GM12878 (cell line): ENCODE measurements around the gene SLX4. TPM values are rescaled to one million over a fixed set of nuclear protein-coding genes. Genes with fewer than 3 reads are reported as not detected.
A peak's percentile ranks its signal among the peaks of the same experiment; 100 is the strongest.

ENCODE experiments used
- ATAC-seq: fragments of 200-7000 bp; cut with Tn5 transposase; 3 replicates; pipeline ENCODE4 v1.9.1; 2020; ENCODE audit warnings: mild to moderate bottlenecking, moderate library complexity
- BruUV-seq: library from RNA; stranded (reverse); fragments of 400-500 nt; replicated peaks from 2 replicates; lab custom pipeline; 2021; lab: Mats Ljungman, UMichigan
- CTCF ChIA-PET: fragments of 300-600 bp; sonication (Branson Sonifier 250); formaldehyde crosslinking; extraction: SDS; loops from one replicate; lab custom pipeline; 2021; ENCODE audit warnings: inconsistent platforms; lab: Yijun Ruan, JAX
- POLR2A ChIA-PET: fragments of 350-600 bp; formaldehyde crosslinking; extraction: SDS; loops from one replicate; lab custom pipeline; 2021; ENCODE audit warnings: inconsistent platforms; lab: Charles Lee
- RAD21 ChIA-PET: fragments of 300-600 bp; sonication (Branson Sonifier 250); formaldehyde crosslinking; loops from one replicate; lab custom pipeline; 2023; ENCODE audit warnings: antibody characterized with exemption; ENCODE audit not compliant: unreplicated experiment; lab: Charles Lee
- SMC1A ChIA-PET: fragments of 300-600 bp; sonication (Branson Sonifier 250); formaldehyde crosslinking; loops from one replicate; lab custom pipeline; 2023; ENCODE audit not compliant: unreplicated experiment, uncharacterized antibody; lab: Charles Lee
- DNase-seq: peaks from one replicate; pipeline ENCODE4 v3.0.0-alpha.2; 2011; ENCODE audit warnings: low read depth, low spot score
- FAIRE-seq: peaks from 3 replicates; lab custom pipeline; 2011; peaks lifted over from hg19 to GRCh38; lab: Jason Lieb, UNC
- H2AFZ ChIP-seq: 2 replicates; pipeline ENCODE4 v1.6.0; 2011; ENCODE audit warnings: low read depth, low read length, control low read depth; ENCODE audit not compliant: control insufficient read depth
- H3K27ac ChIP-seq: 2 replicates; pipeline ENCODE4 v1.5.1; 2011; ENCODE audit warnings: control low read depth; ENCODE audit not compliant: control insufficient read depth, insufficient read depth
- H3K27me3 ChIP-seq, 2 experiments: replicated peaks in 1 of 2; 2 replicates each; pipeline versions ENCODE4 v1.6.0 to v1.6.1; 2011; ENCODE audit warnings: low read length in 1 of 2; ENCODE audit not compliant: control insufficient read depth in 2 of 2, insufficient read depth in 2 of 2
- H3K36me3 ChIP-seq, 2 experiments: 2 replicates each; pipeline ENCODE4 v1.5.1; 2011; ENCODE audit warnings: low read length in 1 of 2; ENCODE audit not compliant: control insufficient read depth in 2 of 2, insufficient read depth in 2 of 2
- H3K4me1 ChIP-seq: 2 replicates; pipeline ENCODE4 v1.6.1; 2011; ENCODE audit warnings: mild to moderate bottlenecking, low read length, moderate library complexity, mixed read lengths; ENCODE audit not compliant: control insufficient read depth, insufficient read depth
- H3K4me2 ChIP-seq: 2 replicates; pipeline ENCODE4 v1.6.0; 2011; ENCODE audit warnings: control low read depth; ENCODE audit not compliant: control insufficient read depth, insufficient read depth
- H3K4me3 ChIP-seq: fragments of 200-600 bp; sonication (generic); 2 replicates; pipeline ENCODE4 v1.5.1; 2016
- H3K79me2 ChIP-seq: 2 replicates; pipeline ENCODE4 v1.6.0; 2011; ENCODE audit warnings: low read length; ENCODE audit not compliant: control insufficient read depth, insufficient read depth
- H3K9ac ChIP-seq: 2 replicates; pipeline ENCODE4 v1.8.0; 2011; ENCODE audit warnings: low read length, control low read depth, mixed read lengths; ENCODE audit not compliant: control insufficient read depth, insufficient read depth
- H3K9me3 ChIP-seq: replicated peaks from 3 replicates; pipeline ENCODE4 v1.5.1; 2011; ENCODE audit warnings: mild to moderate bottlenecking, low read length; ENCODE audit not compliant: control insufficient read depth, insufficient read depth
- H4K20me1 ChIP-seq: 2 replicates; pipeline ENCODE4 v1.6.0; 2011; ENCODE audit not compliant: control insufficient read depth, insufficient read depth
- CBFB ChIP-seq: IDR thresholded peaks from 2 replicates; pipeline ENCODE4 v1.6.1; 2016; ENCODE audit warnings: antibody characterized with exemption, low read depth
- CHD2 ChIP-seq: IDR thresholded peaks from 2 replicates; pipeline ENCODE4 v1.6.1; 2011; ENCODE audit warnings: low read depth, low read length, improper control_type of control experiment, borderline replicate concordance
- MYB ChIP-seq: fragments of 150-350 bp; IDR thresholded peaks from 2 replicates; pipeline ENCODE4 v1.6.1; 2014; ENCODE audit warnings: mild to moderate bottlenecking, low read depth, low read length, borderline replicate concordance
- NBN ChIP-seq: fragments of 450-650 bp; IDR thresholded peaks from 2 replicates; pipeline ENCODE4 v1.6.1; 2016
- PBX3 ChIP-seq: IDR thresholded peaks from 2 replicates; pipeline ENCODE4 v1.6.1; 2011; ENCODE audit warnings: mild to moderate bottlenecking, low read depth, low read length, moderate library complexity; ENCODE audit not compliant: insufficient replicate concordance
- ZNF622 ChIP-seq: fragments of 450-650 bp; IDR thresholded peaks from 2 replicates; pipeline ENCODE4 v1.6.1; 2017; ENCODE audit warnings: mild to moderate bottlenecking, inconsistent platforms
- WGBS: methylation state at CpG from one replicate; pipeline ENCODE4 v1.1.6; 2016; ENCODE audit warnings: low lambda C conversion rate; ENCODE audit not compliant: insufficient replicate concordance, insufficient coverage; ENCODE audit errors: missing lambda C conversion rate; 5-methylcytosine and 5-hydroxymethylcytosine counted together
- in situ Hi-C: fragments of 300-500 bp; cut with MboI; formaldehyde crosslinking; loops from 9 replicates; pipeline ENCODE4 v1.14.3; 2018; ENCODE audit warnings: mixed read lengths
- intact Hi-C: fragments of 100-400 bp; cut with micrococcal nuclease; formaldehyde crosslinking; loops from one replicate; pipeline ENCODE4 v1.14.2; 2022; ENCODE audit not compliant: unreplicated experiment
- polyA plus RNA-seq, 11 experiments: library from polyadenylated mRNA; depleted of rRNA in 4 of 11; unstranded in 6 of 11; stranded (reverse) in 5 of 11; fragments of >200 nt; fragmentation: Nextera tagmentation in 4 of 11; fragmentation: Illumina TruSeq in 1 of 11; extraction: Ambion mirVana in 4 of 11; extraction: Trizol in 1 of 11; gene quantifications; 1 replicate in 1 of 11; 2 replicates in 10 of 11; pipeline versions ENCODE4 v1.2.1 to v1.2.3, GENCODE V29; 2011 to 2016; ENCODE audit warnings: inconsistent platforms in 2 of 11, missing spikeins in 2 of 11, low read depth in 1 of 11
- total RNA-seq, 4 experiments: library from RNA; depleted of rRNA in 3 of 4; stranded (reverse); fragments of >200 nt in 3 of 4; fragmentation: Illumina TruSeq in 1 of 4; extraction: Trizol in 1 of 4; gene quantifications; 2 replicates each; pipeline versions ENCODE4 v1.2.1 to v1.2.3, GENCODE V29; 2013 to 2021
- TF ChIP-seq, protein P1 (sequence below): fragments of 450-650 bp; IDR thresholded peaks from 2 replicates; pipeline ENCODE4 v1.6.1; 2014; ENCODE audit warnings: mild to moderate bottlenecking

Gene SLX4
- total and polyA plus RNA-seq, 10 of the 15 experiments (the other 5 are each of a cell fraction or from before 2014, with no cell fraction given) = 0.18 to 12.3 (median 4.8) TPM

DNA sequence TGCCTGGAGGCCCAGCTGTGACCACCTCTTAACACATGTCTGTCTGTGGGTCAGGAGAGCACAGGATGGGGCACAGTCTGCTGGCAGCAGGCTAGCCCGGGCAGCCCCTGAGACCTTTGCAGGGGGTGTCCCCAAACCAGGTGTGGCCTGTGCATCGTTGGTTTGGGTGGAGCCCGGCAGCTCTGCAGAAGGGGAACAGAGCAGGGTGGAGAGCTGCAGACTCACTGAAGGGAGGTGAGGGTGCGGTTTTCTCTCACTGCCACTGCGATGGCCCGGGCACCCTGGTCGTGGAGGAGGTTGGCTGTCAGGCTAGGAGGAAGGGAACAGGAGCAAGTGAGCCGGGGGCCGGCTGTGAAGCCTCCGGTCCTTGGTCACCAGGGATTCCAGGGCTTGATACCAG lies 63.0 kb downstream of the SLX4 start:
- no peaks in the 10 kb centered on the region for H3K27me3 ChIP-seq
- peaks cover 3% of the 10 kb centered on the region; the same call in 1 of the 2 replicates for H3K4me1 ChIP-seq
- no peak overlapping the region for H3K4me2 ChIP-seq
- no peaks in the 10 kb centered on the region for H3K79me2 ChIP-seq
- RAD21 ChIA-PET = no interaction called here
- in situ Hi-C loops = no loop called here
- no peak for TF ChIP-seq CHD2
- no peak for TF ChIP-seq PBX3
- TF ChIP-seq ZNF622 = no peak
- no peak for TF ChIP-seq CBFB
- TF ChIP-seq MYB = no peak
- TF ChIP-seq NBN = no peak
- TF ChIP-seq, protein P1, sequence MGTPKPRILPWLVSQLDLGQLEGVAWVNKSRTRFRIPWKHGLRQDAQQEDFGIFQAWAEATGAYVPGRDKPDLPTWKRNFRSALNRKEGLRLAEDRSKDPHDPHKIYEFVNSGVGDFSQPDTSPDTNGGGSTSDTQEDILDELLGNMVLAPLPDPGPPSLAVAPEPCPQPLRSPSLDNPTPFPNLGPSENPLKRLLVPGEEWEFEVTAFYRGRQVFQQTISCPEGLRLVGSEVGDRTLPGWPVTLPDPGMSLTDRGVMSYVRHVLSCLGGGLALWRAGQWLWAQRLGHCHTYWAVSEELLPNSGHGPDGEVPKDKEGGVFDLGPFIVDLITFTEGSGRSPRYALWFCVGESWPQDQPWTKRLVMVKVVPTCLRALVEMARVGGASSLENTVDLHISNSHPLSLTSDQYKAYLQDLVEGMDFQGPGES = no peak
- TF ChIP-seq, all 136 proteins: peak for 0
- SMC1A ChIA-PET = no interaction called here
- no TSS peak for BruUV-seq
- intact Hi-C loops = no loop called here
- Histone ChIP-seq H2AFZ (no peak overlapping the region), H3K9ac (no peak overlapping the region), H3K27ac (no peak overlapping the region; the same call in 1 of the 2 replicates), H4K20me1 (no peaks in the 10 kb centered on the region), H3K4me3 (no peak overlapping the region), H3K36me3 (peaks cover 0 to 6% of the 10 kb centered on the region in 2 experiments; a peak in 3 of 4 replicates), H3K9me3 (no peaks in the 10 kb centered on the region)
- POLR2A ChIA-PET = no interaction called here
- FAIRE-seq = no peak
- no peak for DNase-seq
- CTCF ChIA-PET = no interaction called here
- ATAC-seq = peak; percentile 71
- 38% methylated on average over 10 of the region's 10 CpGs for WGBS
